Measurements from ENCODE around the gene TBX18. TPM values are rescaled to one million over a fixed set of nuclear protein-coding genes. Genes with fewer than 3 reads are reported as not detected.

TBX18 gene
- total and polyA plus RNA-seq, 4 donors: 0.10 to 0.59 (median 0.19) TPM; not detected in 1

- WGBS: 92% methylated on average over 3 of the region's 3 CpGs
- Histone ChIP-seq H3K4me1 (ENCODE audit: control insufficient read depth in 4 of 4, insufficient read depth in 4 of 4, low read length in 3 of 4) (no peaks in the 10 kb centered on the region), H3K27me3 (ENCODE audit: control insufficient read depth in 4 of 4, insufficient read depth in 4 of 4, low read length in 3 of 4) (no peaks in the 10 kb centered on the region), H3K36me3 (ENCODE audit: control insufficient read depth in 4 of 4, insufficient read depth in 3 of 4, low read depth in 1 of 4, low read length in 3 of 4) (no peaks in the 10 kb centered on the region), H3K4me3 (ENCODE audit: low read depth in 1 of 3, low read length in 3 of 3) (no peak overlapping the region), H3K27ac (ENCODE audit: low read depth in 1 of 2, low read length in 2 of 2) (no peak overlapping the region), H3K9ac (ENCODE audit: low read depth in 1 of 2, low read length in 2 of 2) (no peak overlapping the region), H3K9me3 (ENCODE audit: control insufficient read depth in 4 of 4, low read length in 3 of 4) (no peaks in the 10 kb centered on the region)
- DNase-seq (ENCODE audit: low spot score): no peak
- TF ChIP-seq TAF1 (conservative IDR thresholded peaks at IDR 0.05): no peak
- TF ChIP-seq, protein P1, sequence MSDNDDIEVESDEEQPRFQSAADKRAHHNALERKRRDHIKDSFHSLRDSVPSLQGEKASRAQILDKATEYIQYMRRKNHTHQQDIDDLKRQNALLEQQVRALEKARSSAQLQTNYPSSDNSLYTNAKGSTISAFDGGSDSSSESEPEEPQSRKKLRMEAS (IDR thresholded peaks at IDR 0.05): no peak
- no peak for TF ChIP-seq JUND (IDR thresholded peaks at IDR 0.05)
- TF ChIP-seq FOXA1 (IDR thresholded peaks at IDR 0.05): no peak
- no peak for TF ChIP-seq EGR1 (IDR thresholded peaks at IDR 0.05; ENCODE audit: low read depth in 2 of 2)
- TF ChIP-seq FOXA2 (IDR thresholded peaks at IDR 0.05): no peak
- no peak for TF ChIP-seq RXRA (IDR thresholded peaks at IDR 0.05)
- TF ChIP-seq HNF4G (IDR thresholded peaks at IDR 0.05): no peak
- TF ChIP-seq, protein P2, sequence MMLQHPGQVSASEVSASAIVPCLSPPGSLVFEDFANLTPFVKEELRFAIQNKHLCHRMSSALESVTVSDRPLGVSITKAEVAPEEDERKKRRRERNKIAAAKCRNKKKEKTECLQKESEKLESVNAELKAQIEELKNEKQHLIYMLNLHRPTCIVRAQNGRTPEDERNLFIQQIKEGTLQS (IDR thresholded peaks at IDR 0.05): no peak
- no peak for TF ChIP-seq SP1 (IDR thresholded peaks at IDR 0.05)
- no peak for TF ChIP-seq RAD21 (IDR thresholded peaks at IDR 0.05)
- no peak for TF ChIP-seq GABPA (IDR thresholded peaks at IDR 0.05 in 1 of 2, conservative IDR thresholded peaks at IDR 0.05 in 1 of 2)
- no peak for TF ChIP-seq REST (IDR thresholded peaks at IDR 0.05)
- no peak for TF ChIP-seq ZBTB33 (IDR thresholded peaks at IDR 0.05)
- no peak for TF ChIP-seq YY1 (IDR thresholded peaks at IDR 0.05)
Observed at GRCh38 chr6:84707171-84707570, 57.2 kb downstream of the TBX18 start.

DNA sequence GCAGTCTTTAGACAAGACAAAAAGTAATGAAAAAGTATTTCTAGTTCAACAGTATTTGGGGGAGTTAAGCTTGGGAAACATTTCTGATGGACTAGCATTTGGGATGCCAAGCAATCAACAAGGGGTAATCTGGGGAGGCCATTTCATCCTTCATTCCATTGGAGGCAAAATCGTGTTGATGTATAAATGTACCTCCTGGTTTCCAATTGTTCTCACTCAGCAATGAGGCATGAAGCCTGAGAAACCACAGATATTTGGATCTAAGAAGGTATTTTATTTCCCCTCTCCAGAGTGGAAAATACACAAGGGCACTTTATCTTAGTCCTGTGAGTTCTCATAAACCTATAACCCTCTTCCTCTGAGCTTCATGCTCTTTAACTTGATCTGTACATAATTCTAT, 68.2 kb downstream of the TBX18 start:
- Histone ChIP-seq H3K36me3 (ENCODE audit: control insufficient read depth in 4 of 4, insufficient read depth in 3 of 4, low read depth in 1 of 4, low read length in 3 of 4) (no peaks in the 10 kb centered on the region), H3K4me3 (ENCODE audit: low read depth in 1 of 3, low read length in 3 of 3) (no peak overlapping the region), H3K27me3 (ENCODE audit: control insufficient read depth in 4 of 4, insufficient read depth in 4 of 4, low read length in 3 of 4) (no peaks in the 10 kb centered on the region), H3K9me3 (ENCODE audit: control insufficient read depth in 4 of 4, low read length in 3 of 4) (no peaks in the 10 kb centered on the region), H3K9ac (ENCODE audit: low read depth in 1 of 2, low read length in 2 of 2) (no peak overlapping the region), H3K27ac (ENCODE audit: low read depth in 1 of 2, low read length in 2 of 2) (no peak overlapping the region), H3K4me1 (ENCODE audit: control insufficient read depth in 4 of 4, insufficient read depth in 4 of 4, low read length in 3 of 4) (no peaks in the 10 kb centered on the region)
- 62% methylated on average over 1 of the region's 1 CpG for WGBS
- DNase-seq (ENCODE audit: low spot score): no peak
- TF ChIP-seq, protein P1 (IDR thresholded peaks at IDR 0.05): no peak
- no peak for TF ChIP-seq FOXA1 (IDR thresholded peaks at IDR 0.05)
- TF ChIP-seq, protein P3, sequence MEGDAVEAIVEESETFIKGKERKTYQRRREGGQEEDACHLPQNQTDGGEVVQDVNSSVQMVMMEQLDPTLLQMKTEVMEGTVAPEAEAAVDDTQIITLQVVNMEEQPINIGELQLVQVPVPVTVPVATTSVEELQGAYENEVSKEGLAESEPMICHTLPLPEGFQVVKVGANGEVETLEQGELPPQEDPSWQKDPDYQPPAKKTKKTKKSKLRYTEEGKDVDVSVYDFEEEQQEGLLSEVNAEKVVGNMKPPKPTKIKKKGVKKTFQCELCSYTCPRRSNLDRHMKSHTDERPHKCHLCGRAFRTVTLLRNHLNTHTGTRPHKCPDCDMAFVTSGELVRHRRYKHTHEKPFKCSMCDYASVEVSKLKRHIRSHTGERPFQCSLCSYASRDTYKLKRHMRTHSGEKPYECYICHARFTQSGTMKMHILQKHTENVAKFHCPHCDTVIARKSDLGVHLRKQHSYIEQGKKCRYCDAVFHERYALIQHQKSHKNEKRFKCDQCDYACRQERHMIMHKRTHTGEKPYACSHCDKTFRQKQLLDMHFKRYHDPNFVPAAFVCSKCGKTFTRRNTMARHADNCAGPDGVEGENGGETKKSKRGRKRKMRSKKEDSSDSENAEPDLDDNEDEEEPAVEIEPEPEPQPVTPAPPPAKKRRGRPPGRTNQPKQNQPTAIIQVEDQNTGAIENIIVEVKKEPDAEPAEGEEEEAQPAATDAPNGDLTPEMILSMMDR (IDR thresholded peaks at IDR 0.05; ENCODE audit: low read depth, low read length, missing input control): no peak
- TF ChIP-seq ZBTB33 (IDR thresholded peaks at IDR 0.05): no peak
- TF ChIP-seq SP1 (IDR thresholded peaks at IDR 0.05): no peak
- no peak for TF ChIP-seq HNF4A (conservative IDR thresholded peaks at IDR 0.05)
- no peak for TF ChIP-seq RXRA (IDR thresholded peaks at IDR 0.05)
- no peak for TF ChIP-seq JUND (IDR thresholded peaks at IDR 0.05)
- TF ChIP-seq, protein P2 (IDR thresholded peaks at IDR 0.05): no peak
- no peak for TF ChIP-seq NR2F2 (IDR thresholded peaks at IDR 0.05)
- no peak for TF ChIP-seq REST (IDR thresholded peaks at IDR 0.05)
- no peak for TF ChIP-seq HNF4G (IDR thresholded peaks at IDR 0.05)
